Right atrium auricular region (tissue), 2 donors: ENCODE results near the gene CD300C. TPM values are rescaled to one million over a fixed set of nuclear protein-coding genes. Genes with fewer than 3 reads are reported as not detected.
"Not testable (repeated sequence)": the region's sequence is repeated elsewhere in the genome, so short reads cannot be mapped to it uniquely, and the experiment has no call there.

Source experiments
- DNase-seq: peaks from one replicate; pipeline ENCODE4 v3.0.0-alpha.2; 2019; ENCODE audit warnings: low spot score
- H3K27ac ChIP-seq, 2 donors: fragments of 200-600 bp; sonication (generic); 1 replicate in 1 of 2; 2 replicates in 1 of 2; pipeline ENCODE4 v1.5.1; 2016 to 2019
- H3K27me3 ChIP-seq, 2 donors: fragments of 200-600 bp; sonication (generic); one replicate each; pipeline versions ENCODE4 v1.5.1 to v1.6.0; 2017 to 2019
- H3K36me3 ChIP-seq: fragments of 200-600 bp; sonication (generic); one replicate; pipeline ENCODE4 v1.5.1; 2016
- H3K4me1 ChIP-seq, 2 donors: fragments of 200-600 bp; sonication (generic); one replicate each; pipeline versions ENCODE4 v1.5.1 to v1.6.0; 2017 to 2019
- H3K4me3 ChIP-seq, 2 donors: fragments of 200-600 bp; sonication (generic); 1 replicate in 1 of 2; 2 replicates in 1 of 2; pipeline ENCODE4 v1.5.1; 2017 to 2019; ENCODE audit warnings: mild to moderate bottlenecking in 1 of 2, moderate library complexity in 1 of 2
- H3K9me3 ChIP-seq, 2 donors: fragments of 200-600 bp; sonication (generic); one replicate each; pipeline ENCODE4 v1.5.1; 2019
- CTCF ChIP-seq, 2 donors: fragments of 200-600 bp; sonication (generic); IDR thresholded peaks; one replicate each; pipeline ENCODE4 v1.5.1; 2019; ENCODE audit warnings: antibody characterized with exemption in 2 of 2
- total RNA-seq, 2 donors: library from RNA; depleted of rRNA; stranded (reverse); fragments of >200 nt; gene quantifications; one replicate each; pipeline ENCODE4 v1.1.0, GENCODE V29; 2016

Gene CD300C
- total RNA-seq, 2 donors from 2014 or later, result 0.98 TPM; not detected in 1

GRCh38 chr17:74523308-74523707, 22.6 kb downstream of the CD300C start:
- peak; percentile 28 for DNase-seq
- no peak overlapping the region for H3K4me3 ChIP-seq
- H3K36me3 ChIP-seq, result no peaks in the 10 kb centered on the region
- no peaks in the 10 kb centered on the region for H3K9me3 ChIP-seq
- no peaks in the 10 kb centered on the region for H3K4me1 ChIP-seq
- TF ChIP-seq CTCF (IDR thresholded peaks at IDR 0.05), result no peak
- no peak overlapping the region for H3K27ac ChIP-seq
- no peaks in the 10 kb centered on the region for H3K27me3 ChIP-seq

GRCh38 chr17:74522381-74523105, 23.4 kb downstream of the CD300C start:
- DNase-seq, result peak; percentile 53
- Histone ChIP-seq H3K4me1 (no peaks in the 10 kb centered on the region), H3K9me3 (no peaks in the 10 kb centered on the region), H3K4me3 (no peak overlapping the region), H3K27me3 (no peaks in the 10 kb centered on the region), H3K27ac (no peak overlapping the region), H3K36me3 (no peaks in the 10 kb centered on the region)
- no peak for TF ChIP-seq CTCF (IDR thresholded peaks at IDR 0.05)

GRCh38 chr17:74521701-74522201, 24.2 kb downstream of the CD300C start:
- DNase-seq, result peak; percentile 57
- no peak for TF ChIP-seq CTCF (IDR thresholded peaks at IDR 0.05)
- H3K4me1 ChIP-seq, result no peaks in the 10 kb centered on the region
- no peaks in the 10 kb centered on the region for H3K27me3 ChIP-seq
- H3K9me3 ChIP-seq, result no peaks in the 10 kb centered on the region
- peak overlapping the region; percentile 22 to 35 for H3K27ac ChIP-seq
- no peak overlapping the region for H3K4me3 ChIP-seq
- no peaks in the 10 kb centered on the region for H3K36me3 ChIP-seq

- H3K27ac ChIP-seq, result peak overlapping the region; percentile 22 to 35
- H3K27me3 ChIP-seq, result no peaks in the 10 kb centered on the region
- H3K9me3 ChIP-seq, result no peaks in the 10 kb centered on the region
- TF ChIP-seq CTCF (IDR thresholded peaks at IDR 0.05), result no peak
- H3K4me3 ChIP-seq, result no peak overlapping the region
- peak; percentile 62 for DNase-seq
- H3K4me1 ChIP-seq, result no peaks in the 10 kb centered on the region
- H3K36me3 ChIP-seq, result no peaks in the 10 kb centered on the region
Measured at GRCh38 chr17:74520790-74521480, 25.0 kb downstream of the CD300C start.

- H3K9me3 ChIP-seq, result no peaks in the 10 kb centered on the region
- peak overlapping the region in 1 of 2 donors; percentile 4 for H3K27ac ChIP-seq
- no peaks in the 10 kb centered on the region for H3K36me3 ChIP-seq
- no peaks in the 10 kb centered on the region for H3K4me1 ChIP-seq
- peak; percentile 57 for DNase-seq
- no peak overlapping the region for H3K4me3 ChIP-seq
- H3K27me3 ChIP-seq, result no peaks in the 10 kb centered on the region
- TF ChIP-seq CTCF (IDR thresholded peaks at IDR 0.05), result no peak
Measured at GRCh38 chr17:74520016-74520434, 25.9 kb downstream of the CD300C start.

- H3K27me3 ChIP-seq, H3K4me1 ChIP-seq, H3K4me3 ChIP-seq, H3K27ac ChIP-seq, DNase-seq, H3K9me3 ChIP-seq, H3K36me3 ChIP-seq: not testable (repeated sequence)
Measured at GRCh38 chr17:74518413-74518981, 27.4 kb downstream of the CD300C start.
